GM23248 (cell line): Measurements from ENCODE around the gene GPC3. TPM values are rescaled to one million over a fixed set of nuclear protein-coding genes. Genes with fewer than 3 reads are reported as not detected.
A peak's percentile ranks its signal among the peaks of the same experiment; 100 is the strongest.

Experiments used
- DNase-seq: peaks from one replicate; pipeline ENCODE4 v3.0.0-alpha.2; 2015
- H2AFZ ChIP-seq: fragments of 200-600 bp; sonication (generic); 2 replicates; pipeline ENCODE4 v1.6.1; 2016; ENCODE audit warnings: antibody characterized with exemption
- H3F3A ChIP-seq: fragments of 200-600 bp; sonication (generic); 2 replicates; pipeline ENCODE4 v1.6.1; 2016; ENCODE audit warnings: mild to moderate bottlenecking, antibody characterized with exemption, mixed run types; ENCODE audit not compliant: insufficient read depth
- H3K27ac ChIP-seq: fragments of 200-600 bp; sonication (generic); 2 replicates; pipeline ENCODE4 v1.5.1; 2016; ENCODE audit warnings: mild to moderate bottlenecking
- H3K27me3 ChIP-seq: fragments of 200-600 bp; sonication (generic); replicated peaks from 2 replicates; pipeline ENCODE4 v1.6.1; 2016; ENCODE audit warnings: mild to moderate bottlenecking; ENCODE audit not compliant: insufficient read depth
- H3K36me3 ChIP-seq: fragments of 200-600 bp; sonication (generic); 2 replicates; pipeline ENCODE4 v1.6.1; 2016; ENCODE audit warnings: low read depth, mild to moderate bottlenecking
- H3K4me1 ChIP-seq: fragments of 200-600 bp; sonication (generic); 2 replicates; pipeline ENCODE4 v1.6.1; 2016; ENCODE audit warnings: mild to moderate bottlenecking; ENCODE audit not compliant: insufficient read depth
- H3K4me2 ChIP-seq: fragments of 200-600 bp; sonication (generic); one replicate; pipeline ENCODE4 v1.6.1; 2016; ENCODE audit warnings: mild to moderate bottlenecking; ENCODE audit not compliant: unreplicated experiment
- H3K4me3 ChIP-seq: fragments of 200-600 bp; sonication (generic); 2 replicates; pipeline ENCODE4 v1.5.1; 2016; ENCODE audit warnings: mild to moderate bottlenecking
- H3K79me2 ChIP-seq: fragments of 200-600 bp; sonication (generic); 2 replicates; pipeline ENCODE4 v1.6.1; 2016; ENCODE audit warnings: mild to moderate bottlenecking; ENCODE audit not compliant: insufficient read depth
- H3K9ac ChIP-seq: fragments of 200-600 bp; sonication (generic); 2 replicates; pipeline ENCODE4 v1.6.1; 2016; ENCODE audit warnings: mild to moderate bottlenecking
- H3K9me2 ChIP-seq: fragments of 200-600 bp; sonication (generic); 2 replicates; pipeline ENCODE4 v1.6.1; 2016; ENCODE audit warnings: mixed run types, mild to moderate bottlenecking, moderate library complexity; ENCODE audit not compliant: insufficient read depth
- H3K9me3 ChIP-seq: fragments of 200-600 bp; sonication (generic); one replicate; pipeline ENCODE4 v1.6.1; 2017; ENCODE audit warnings: low read depth
- H4K20me1 ChIP-seq: fragments of 200-600 bp; sonication (generic); 2 replicates; pipeline ENCODE4 v1.6.0; 2016; ENCODE audit not compliant: insufficient read depth
- EZH2 ChIP-seq: fragments of 200-600 bp; sonication (generic); IDR thresholded peaks from 2 replicates; pipeline ENCODE4 v1.6.1; 2018; ENCODE audit warnings: antibody characterized with exemption, mild to moderate bottlenecking; ENCODE audit not compliant: insufficient read depth, poor library complexity, severe bottlenecking
- EZH2phosphoT487 ChIP-seq: fragments of 200-600 bp; sonication (generic); IDR thresholded peaks from 2 replicates; pipeline ENCODE4 v1.6.1; 2018; ENCODE audit warnings: antibody characterized with exemption, moderate library complexity, mild to moderate bottlenecking, low read depth; ENCODE audit not compliant: insufficient read depth
- WGBS, 2 experiments: methylation state at CpG; one replicate each; pipeline ENCODE4 v1.1.6; 2015 to 2017; ENCODE audit warnings: low lambda C conversion rate in 2 of 2, low coverage in 1 of 2; ENCODE audit errors: missing lambda C conversion rate in 2 of 2; 5-methylcytosine and 5-hydroxymethylcytosine counted together
- in situ Hi-C: fragments of 300-500 bp; cut with MboI; formaldehyde crosslinking; loops from 2 replicates; pipeline ENCODE4 v1.15.0; 2020
- polyA plus RNA-seq: library from polyadenylated mRNA; unstranded; fragments of >200 nt; fragmentation: Nextera tagmentation; extraction: Ambion mirVana; gene quantifications from 2 replicates; pipeline ENCODE4 v1.2.1, GENCODE V29; 2016
- total RNA-seq: library from RNA; depleted of rRNA; stranded (reverse); fragments of >200 nt; shearing (Covaris generic); gene quantifications from 2 replicates; pipeline ENCODE4 v1.2.3, GENCODE V29; 2014

Gene GPC3
- total and polyA plus RNA-seq, 2 experiments from 2014 or later = not detected

- H3K4me3 ChIP-seq = no peak overlapping the region
- no peaks in the 10 kb centered on the region for H3K27me3 ChIP-seq
- H2AFZ ChIP-seq = no peak overlapping the region
- no peaks in the 10 kb centered on the region for H3K79me2 ChIP-seq
- peak; percentile 39 for DNase-seq
- TF ChIP-seq EZH2phosphoT487 (no peak), EZH2 (no peak)
- in situ Hi-C loops = no loop called here
- H3K36me3 ChIP-seq = no peaks in the 10 kb centered on the region
- H3K9ac ChIP-seq = no peak overlapping the region
- no peaks in the 10 kb centered on the region for H3K9me3 ChIP-seq
- H3F3A ChIP-seq = no peaks in the 10 kb centered on the region
- H3K9me2 ChIP-seq = no peaks in the 10 kb centered on the region
- no peaks in the 10 kb centered on the region for H3K4me1 ChIP-seq
- no peak overlapping the region for H3K4me2 ChIP-seq
- 34 to 37% methylated on average over 7 of the region's 7 CpGs for WGBS, 2 experiments
- no peaks in the 10 kb centered on the region for H4K20me1 ChIP-seq
- no peak overlapping the region for H3K27ac ChIP-seq
These were observed 125.5 kb downstream of the GPC3 start for GRCh38 chrX:133859860-133860259.

DNA sequence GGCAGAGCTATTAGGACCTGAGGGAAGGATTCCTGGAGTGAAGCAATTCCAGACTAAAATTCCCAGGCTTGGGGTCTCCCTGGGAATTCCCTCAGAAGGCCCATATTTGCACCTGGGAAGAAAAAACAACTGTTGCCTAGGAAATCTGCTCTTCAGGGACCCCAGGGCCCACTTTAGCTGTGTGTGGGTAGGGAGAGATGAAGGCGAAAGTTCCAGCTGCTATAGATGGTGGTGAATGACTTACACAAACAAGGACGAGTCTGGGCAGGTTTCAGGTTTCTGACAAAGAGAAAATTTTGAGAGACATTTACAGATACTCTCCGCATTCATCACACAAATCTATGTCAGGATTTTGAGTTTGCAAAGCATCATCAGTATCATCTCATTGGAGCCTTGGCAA lies 126.1 kb downstream of the GPC3 start:
- Histone ChIP-seq H3K27me3 (no peaks in the 10 kb centered on the region), H3K4me3 (no peak overlapping the region), H2AFZ (no peak overlapping the region), H3F3A (no peaks in the 10 kb centered on the region), H3K4me2 (no peak overlapping the region), H3K4me1 (no peaks in the 10 kb centered on the region), H3K9me2 (no peaks in the 10 kb centered on the region), H3K9me3 (no peaks in the 10 kb centered on the region), H3K27ac (no peak overlapping the region), H4K20me1 (no peaks in the 10 kb centered on the region), H3K9ac (no peak overlapping the region), H3K36me3 (no peaks in the 10 kb centered on the region), H3K79me2 (no peaks in the 10 kb centered on the region)
- no peak for DNase-seq
- 55 to 62% methylated on average over 3 of the region's 3 CpGs for WGBS, 2 experiments
- TF ChIP-seq EZH2 (no peak), EZH2phosphoT487 (no peak)
- in situ Hi-C loops = no loop called here

DNA sequence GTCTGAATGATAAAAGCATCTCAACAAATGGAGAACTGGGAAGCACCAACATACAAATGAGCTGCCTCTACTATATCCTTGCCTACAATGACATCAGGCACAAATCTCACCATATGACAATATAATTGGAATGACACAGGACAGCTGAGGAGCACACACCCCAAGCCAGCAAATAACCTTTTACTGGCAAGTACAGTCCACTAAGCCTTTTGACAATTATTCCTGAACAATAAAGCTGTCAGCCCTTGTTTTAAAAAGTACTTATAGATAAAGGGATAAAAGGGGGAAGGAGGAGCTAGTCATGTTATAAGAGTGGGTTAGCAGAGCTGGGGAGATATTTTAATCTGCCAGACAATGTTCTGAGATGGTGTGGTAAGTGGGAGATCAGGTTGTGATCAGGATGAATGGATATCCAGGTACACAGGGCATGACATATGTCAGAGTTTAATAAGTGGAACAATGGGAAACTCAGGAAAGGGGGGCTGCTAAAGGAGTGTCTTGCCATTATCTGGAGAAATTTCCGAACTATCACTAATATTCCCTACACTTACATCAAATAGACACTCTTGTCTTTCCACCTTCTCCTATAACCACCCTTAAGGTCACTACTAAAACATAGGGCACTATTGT lies 127.6 kb downstream of the GPC3 start:
- DNase-seq = no peak

GRCh38 chrX:133856819-133857218 lies 128.6 kb downstream of the GPC3 start:
- Histone ChIP-seq H3K9me3 (no peaks in the 10 kb centered on the region), H3K4me3 (no peak overlapping the region), H2AFZ (no peak overlapping the region), H3K9me2 (no peaks in the 10 kb centered on the region), H3K27ac (no peak overlapping the region), H3K4me1 (no peaks in the 10 kb centered on the region), H3K36me3 (no peaks in the 10 kb centered on the region), H4K20me1 (no peaks in the 10 kb centered on the region), H3F3A (no peaks in the 10 kb centered on the region), H3K27me3 (no peaks in the 10 kb centered on the region), H3K9ac (no peak overlapping the region), H3K4me2 (no peak overlapping the region), H3K79me2 (no peaks in the 10 kb centered on the region)
- WGBS, 2 experiments = 4 to 12% methylated on average over 3 of the region's 3 CpGs
- no peak for TF ChIP-seq EZH2
- no peak for DNase-seq
- in situ Hi-C loops = no loop called here

More for the DNA sequence above, 127.6 kb downstream of the GPC3 start:
- no peak for TF ChIP-seq EZH2phosphoT487
- TF ChIP-seq EZH2 = no peak
- in situ Hi-C loops = no loop called here
- H3K27ac ChIP-seq = no peak overlapping the region
- no peaks in the 10 kb centered on the region for H3F3A ChIP-seq
- H3K36me3 ChIP-seq = no peaks in the 10 kb centered on the region
- 18 to 27% methylated on average over 1 of the region's 1 CpG for WGBS, 2 experiments
- no peak overlapping the region for H3K9ac ChIP-seq
- no peaks in the 10 kb centered on the region for H3K27me3 ChIP-seq
- H3K79me2 ChIP-seq = no peaks in the 10 kb centered on the region
- H3K9me3 ChIP-seq = no peaks in the 10 kb centered on the region
- no peaks in the 10 kb centered on the region for H3K4me1 ChIP-seq
- no peaks in the 10 kb centered on the region for H3K9me2 ChIP-seq
- H3K4me2 ChIP-seq = no peak overlapping the region
- H4K20me1 ChIP-seq = no peaks in the 10 kb centered on the region
- no peak overlapping the region for H3K4me3 ChIP-seq
- H2AFZ ChIP-seq = no peak overlapping the region

DNA sequence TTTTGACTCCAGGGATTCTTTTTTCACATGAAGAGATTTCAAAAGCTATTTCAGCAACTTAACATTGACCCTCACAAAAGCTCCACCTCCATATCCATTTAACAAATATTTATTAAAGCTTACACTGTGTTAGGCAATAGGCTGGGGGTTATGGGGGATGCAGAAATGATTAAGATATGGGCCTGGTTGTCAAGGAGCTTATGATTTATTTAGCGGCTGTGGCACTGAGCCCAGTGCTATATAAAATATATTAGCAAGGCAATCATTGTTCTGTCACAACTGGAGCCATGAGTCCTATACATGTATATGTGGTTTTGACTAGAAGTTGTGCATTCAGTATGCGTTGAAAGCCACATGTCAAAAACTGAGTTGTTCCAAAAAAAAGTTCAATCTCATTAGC lies 131.1 kb downstream of the GPC3 start:
- no peaks in the 10 kb centered on the region for H3K9me3 ChIP-seq
- no peak overlapping the region for H3K9ac ChIP-seq
- DNase-seq = no peak
- H2AFZ ChIP-seq = no peak overlapping the region
- H3K27me3 ChIP-seq = no peaks in the 10 kb centered on the region
- H3K4me3 ChIP-seq = no peak overlapping the region
- in situ Hi-C loops = no loop called here
- H3K36me3 ChIP-seq = no peaks in the 10 kb centered on the region
- no peaks in the 10 kb centered on the region for H3F3A ChIP-seq
- no peaks in the 10 kb centered on the region for H4K20me1 ChIP-seq
- H3K9me2 ChIP-seq = no peaks in the 10 kb centered on the region
- H3K79me2 ChIP-seq = no peaks in the 10 kb centered on the region
- WGBS, 2 experiments = 61 to 62% methylated on average over 2 of the region's 2 CpGs
- no peak overlapping the region for H3K4me2 ChIP-seq
- no peak for TF ChIP-seq EZH2
- TF ChIP-seq EZH2phosphoT487 = no peak
- no peak overlapping the region for H3K27ac ChIP-seq
- H3K4me1 ChIP-seq = no peaks in the 10 kb centered on the region
